ENCODE results near the gene OR10V1. TPM values are rescaled to one million over a fixed set of nuclear protein-coding genes. Genes with fewer than 3 reads are reported as not detected.

OR10V1 gene
- total and polyA plus RNA-seq, 2 of the 4 experiments (the other 2 are of a cell fraction), result not detected

DNA sequence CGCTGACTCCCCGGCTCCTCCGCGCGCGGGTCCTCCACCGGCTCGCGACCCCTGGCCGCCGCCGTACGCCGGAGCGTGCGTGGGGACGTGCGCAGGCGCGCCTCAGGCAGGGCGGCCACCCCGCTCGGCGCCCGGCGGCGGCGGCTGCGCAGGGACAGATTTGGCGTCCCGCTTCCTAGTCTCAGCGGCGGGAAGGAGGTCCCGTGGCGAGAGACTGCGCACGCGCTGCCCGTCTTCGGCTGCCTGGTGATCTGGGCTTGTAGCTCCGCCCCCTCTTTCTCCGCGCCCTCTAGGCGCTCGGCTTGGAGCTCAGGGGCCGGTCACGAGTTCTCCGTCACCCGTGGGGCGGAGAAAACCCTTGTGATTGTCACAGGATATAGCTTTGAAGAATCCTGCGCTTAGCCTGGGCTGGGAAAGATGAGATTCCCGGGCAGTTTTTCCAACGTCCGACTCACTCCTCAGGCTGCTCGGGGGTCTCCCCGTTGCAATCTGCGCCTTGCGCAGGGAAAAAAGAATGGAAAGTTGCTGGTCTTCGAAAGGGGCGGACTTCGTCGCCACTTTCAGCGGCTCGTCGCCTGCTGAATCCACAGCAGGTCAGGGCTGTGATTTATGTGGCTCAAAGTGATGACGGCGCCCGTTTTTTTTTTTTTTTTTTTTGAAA, 44.6 kb downstream of the OR10V1 start, which contains the start of gene PATL1:
TSS of gene PATL1 (minus strand) at position 88 of the 661 bp plus-strand sequence. CDS start 142 bp downstream, outside the sequence.
- Histone ChIP-seq H3K9me1 (ENCODE audit: insufficient read depth, low read length) (no peaks in the 10 kb centered on the region), H3K36me3 (ENCODE audit: control insufficient read depth, insufficient read depth, low read length) (peaks cover 6% of the 10 kb centered on the region), H3K4me2 (ENCODE audit: low read depth, low read length) (peak within 1 kb of the TSS; percentile 92), H4K8ac (ENCODE audit: low read depth in 2 of 2, low read length in 2 of 2) (peak within 1 kb of the TSS; percentile 86 to 96), H3K4ac (ENCODE audit: low read depth, low read length) (peak within 1 kb of the TSS; percentile 95), H3K4me1 (ENCODE audit: control insufficient read depth, insufficient read depth, low read length) (peaks cover 3% of the 10 kb centered on the region; the same call in 1 of the 2 replicates), H3K14ac (replicated peaks; ENCODE audit: low read depth, low read length) (peak within 1 kb of the TSS; percentile 93), H2BK120ac (ENCODE audit: low read depth, low read length) (peak within 1 kb of the TSS; percentile 66), H4K91ac (ENCODE audit: insufficient read depth, low read depth, low read length) (peak within 1 kb of the TSS; percentile 75), H2BK5ac (ENCODE audit: low read depth, low read length, poor library complexity, severe bottlenecking) (peak within 1 kb of the TSS; percentile 89), H2AK9ac (replicated peaks; ENCODE audit: low read depth, low read length, poor library complexity) (peak within 1 kb of the TSS; percentile 78), H3K79me1 (ENCODE audit: low read depth in 1 of 2, low read length in 2 of 2) (peaks cover 16 to 39% of the 10 kb centered on the region in 2 experiments; a peak in 3 of 4 replicates), H3K56ac (ENCODE audit: extremely low read depth, insufficient read depth, low read length) (peak within 1 kb of the TSS; percentile 92), H2BK20ac (ENCODE audit: low read depth, low read length) (no peak within 1 kb of the TSS), H2AFZ (replicated peaks; ENCODE audit: low read length, poor library complexity) (peak within 1 kb of the TSS; percentile 92), H3K4me3 (ENCODE audit: insufficient read depth, low read depth, low read length) (peak within 1 kb of the TSS; percentile 97), H3K23ac (ENCODE audit: low read depth, low read length) (peak within 1 kb of the TSS; percentile 95), H4K5ac (ENCODE audit: low read depth, low read length) (peak within 1 kb of the TSS; percentile 81), H2AK5ac (ENCODE audit: low read depth, low read length) (peak within 1 kb of the TSS; percentile 60), H3K9me3 (ENCODE audit: control insufficient read depth, insufficient read depth, low read length) (no peaks in the 10 kb centered on the region), H3K9ac (ENCODE audit: low read depth, low read length) (peak within 1 kb of the TSS; percentile 87), H3K27ac (ENCODE audit: insufficient read depth, low read length) (peak within 1 kb of the TSS; percentile 93), H3K18ac (ENCODE audit: low read depth, low read length) (peak within 1 kb of the TSS; percentile 75), H3K27me3 (ENCODE audit: control insufficient read depth, insufficient read depth, low read length) (no peaks in the 10 kb centered on the region), H2BK15ac (ENCODE audit: low read depth, low read length) (peak within 1 kb of the TSS; percentile 3; the same call in 1 of the 3 replicates), H4K20me1 (ENCODE audit: insufficient read depth, low read length) (peaks cover 9% of the 10 kb centered on the region; the same call in 1 of the 2 replicates)
- WGBS, 2 experiments (ENCODE audit: extremely low coverage in 2 of 2, insufficient read length in 1 of 2), result 0% methylated on average over 28 of the region's 68 CpGs; no CpG with 5 or more reads in 1 of the 2 experiments
- DNase-seq, result peak; percentile 98
- peak; percentile 95 for ATAC-seq (ENCODE audit: low read depth)
- dilution Hi-C loops (cut with HindIII; ENCODE audit: low sequenced_read_pairs, unreplicated experiment), result no loop called here
- no peak for TF ChIP-seq NFE2L2 (IDR thresholded peaks at IDR 0.05; ENCODE audit: low read depth, low read length)
- peak; percentile 97 for TF ChIP-seq MXI1 (IDR thresholded peaks at IDR 0.05; ENCODE audit: borderline replicate concordance, low read depth, low read length)
- TF ChIP-seq CHD1 (IDR thresholded peaks at IDR 0.05; ENCODE audit: low read depth, low read length), result no peak
- peak; percentile 64 for TF ChIP-seq BHLHE40 (IDR thresholded peaks at IDR 0.05; ENCODE audit: low read depth, low read length)
- peak; percentile 67 for TF ChIP-seq POLR2A (IDR thresholded peaks at IDR 0.05; ENCODE audit: low read depth, low read length)
- TF ChIP-seq FOS (IDR thresholded peaks at IDR 0.05; ENCODE audit: low read depth, low read length), result no peak
- TF ChIP-seq, protein P1, sequence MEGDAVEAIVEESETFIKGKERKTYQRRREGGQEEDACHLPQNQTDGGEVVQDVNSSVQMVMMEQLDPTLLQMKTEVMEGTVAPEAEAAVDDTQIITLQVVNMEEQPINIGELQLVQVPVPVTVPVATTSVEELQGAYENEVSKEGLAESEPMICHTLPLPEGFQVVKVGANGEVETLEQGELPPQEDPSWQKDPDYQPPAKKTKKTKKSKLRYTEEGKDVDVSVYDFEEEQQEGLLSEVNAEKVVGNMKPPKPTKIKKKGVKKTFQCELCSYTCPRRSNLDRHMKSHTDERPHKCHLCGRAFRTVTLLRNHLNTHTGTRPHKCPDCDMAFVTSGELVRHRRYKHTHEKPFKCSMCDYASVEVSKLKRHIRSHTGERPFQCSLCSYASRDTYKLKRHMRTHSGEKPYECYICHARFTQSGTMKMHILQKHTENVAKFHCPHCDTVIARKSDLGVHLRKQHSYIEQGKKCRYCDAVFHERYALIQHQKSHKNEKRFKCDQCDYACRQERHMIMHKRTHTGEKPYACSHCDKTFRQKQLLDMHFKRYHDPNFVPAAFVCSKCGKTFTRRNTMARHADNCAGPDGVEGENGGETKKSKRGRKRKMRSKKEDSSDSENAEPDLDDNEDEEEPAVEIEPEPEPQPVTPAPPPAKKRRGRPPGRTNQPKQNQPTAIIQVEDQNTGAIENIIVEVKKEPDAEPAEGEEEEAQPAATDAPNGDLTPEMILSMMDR (conservative IDR thresholded peaks at IDR 0.05; ENCODE audit: low read depth, low read length), result 0 out of 2 replicates have a peak, but pooled peaks have one; percentile 9
- no peak for TF ChIP-seq RAD21 (IDR thresholded peaks at IDR 0.05; ENCODE audit: low read length)
- TF ChIP-seq, protein P2, sequence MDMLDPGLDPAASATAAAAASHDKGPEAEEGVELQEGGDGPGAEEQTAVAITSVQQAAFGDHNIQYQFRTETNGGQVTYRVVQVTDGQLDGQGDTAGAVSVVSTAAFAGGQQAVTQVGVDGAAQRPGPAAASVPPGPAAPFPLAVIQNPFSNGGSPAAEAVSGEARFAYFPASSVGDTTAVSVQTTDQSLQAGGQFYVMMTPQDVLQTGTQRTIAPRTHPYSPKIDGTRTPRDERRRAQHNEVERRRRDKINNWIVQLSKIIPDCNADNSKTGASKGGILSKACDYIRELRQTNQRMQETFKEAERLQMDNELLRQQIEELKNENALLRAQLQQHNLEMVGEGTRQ (IDR thresholded peaks at IDR 0.05; ENCODE audit: low read depth, low read length), result peak; percentile 86
- ChIA-PET POLR2A (ENCODE audit: unreplicated experiment) (interaction anchor here (0.6 to 0.7 kb wide), 2 partner anchors 103 to 112 kb away, joined by 3 to 21 read pairs; no protein-coding TSS in a partner anchor), CTCF (interaction anchor here (1.4 kb wide), 1 partner anchor 12 kb away, joined by 7 read pairs; no protein-coding TSS in a partner anchor)
- in situ Hi-C loops (cut with MboI; ENCODE audit: low sequenced_read_pairs), result no loop called here
- intact Hi-C loops (cut with micrococcal nuclease), result loop anchor here (2.0 to 5.0 kb wide), 3 partner anchors 86 to 133 kb away; partner anchors contain the start of gene STX3
- no TSS peak for BruUV-seq (replicated peaks)
